ENCODE measurements around the gene ZNF438.

DNA sequence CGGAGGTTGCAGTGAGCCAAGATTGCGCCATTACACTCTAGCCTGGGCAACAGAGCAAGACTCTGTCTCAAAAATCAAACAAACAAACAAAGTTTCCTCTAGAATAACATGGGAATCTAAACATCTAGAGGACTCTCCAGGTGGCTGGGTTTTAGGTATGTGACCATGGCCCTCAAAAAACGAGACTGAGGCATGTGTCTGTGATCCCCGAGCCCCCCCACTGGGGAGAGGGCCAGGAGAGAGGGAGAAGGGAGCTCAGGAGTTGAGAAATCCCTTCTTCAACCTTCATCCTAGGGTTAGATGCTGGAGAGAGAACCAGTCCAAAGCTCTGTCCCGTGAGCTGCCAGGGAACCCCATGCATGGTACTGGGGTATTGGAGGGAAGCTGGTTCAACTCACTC lies 214.1 kb downstream of the ZNF438 start:
- TF ChIP-seq, protein P1, sequence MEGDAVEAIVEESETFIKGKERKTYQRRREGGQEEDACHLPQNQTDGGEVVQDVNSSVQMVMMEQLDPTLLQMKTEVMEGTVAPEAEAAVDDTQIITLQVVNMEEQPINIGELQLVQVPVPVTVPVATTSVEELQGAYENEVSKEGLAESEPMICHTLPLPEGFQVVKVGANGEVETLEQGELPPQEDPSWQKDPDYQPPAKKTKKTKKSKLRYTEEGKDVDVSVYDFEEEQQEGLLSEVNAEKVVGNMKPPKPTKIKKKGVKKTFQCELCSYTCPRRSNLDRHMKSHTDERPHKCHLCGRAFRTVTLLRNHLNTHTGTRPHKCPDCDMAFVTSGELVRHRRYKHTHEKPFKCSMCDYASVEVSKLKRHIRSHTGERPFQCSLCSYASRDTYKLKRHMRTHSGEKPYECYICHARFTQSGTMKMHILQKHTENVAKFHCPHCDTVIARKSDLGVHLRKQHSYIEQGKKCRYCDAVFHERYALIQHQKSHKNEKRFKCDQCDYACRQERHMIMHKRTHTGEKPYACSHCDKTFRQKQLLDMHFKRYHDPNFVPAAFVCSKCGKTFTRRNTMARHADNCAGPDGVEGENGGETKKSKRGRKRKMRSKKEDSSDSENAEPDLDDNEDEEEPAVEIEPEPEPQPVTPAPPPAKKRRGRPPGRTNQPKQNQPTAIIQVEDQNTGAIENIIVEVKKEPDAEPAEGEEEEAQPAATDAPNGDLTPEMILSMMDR (IDR thresholded peaks at IDR 0.05) = no peak
- TF ChIP-seq POLR2A (IDR thresholded peaks at IDR 0.05) (no peak), EP300 (IDR thresholded peaks at IDR 0.05) (no peak)
